Measurements from ENCODE around the gene CCDC71.
A peak's percentile ranks its signal among the peaks of the same experiment; 100 is the strongest.

Gene CCDC71

DNA sequence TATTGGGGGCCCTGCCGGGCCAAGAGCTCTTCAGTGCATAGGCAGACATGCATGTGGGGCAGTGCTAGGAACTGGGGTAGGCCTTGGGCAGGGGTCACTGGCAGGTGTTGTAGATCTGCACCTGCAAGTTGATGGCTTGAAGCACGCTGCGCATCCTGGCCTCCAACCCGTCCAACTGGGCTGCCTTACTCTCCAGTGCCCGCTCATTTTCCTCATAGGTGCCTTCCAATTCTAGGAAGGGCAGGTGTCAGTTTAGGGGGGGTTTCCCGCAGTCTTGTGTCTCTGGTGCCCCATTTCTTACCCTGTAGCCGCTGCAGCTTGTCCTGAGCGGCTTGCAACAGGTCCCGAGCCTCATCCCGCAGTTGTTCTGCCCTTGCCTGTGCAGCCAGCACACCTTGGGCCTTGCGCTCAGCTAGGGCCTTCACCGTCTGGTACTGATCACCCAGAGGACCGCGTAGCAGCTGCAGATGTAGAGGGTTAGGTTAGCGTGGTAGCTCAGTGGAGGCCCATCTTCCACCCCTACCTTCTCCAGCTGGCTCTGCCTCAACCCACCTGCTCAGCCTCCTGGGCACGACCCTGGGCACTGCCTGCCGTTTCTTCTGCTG is 44.9 kb downstream of the CCDC71 start:
- DNase-seq = no peak
- peaks cover 25% of the 10 kb centered on the region for H3K36me3 ChIP-seq (ENCODE audit: control insufficient read depth, insufficient read depth, low read length)
- H3K4me3 ChIP-seq (ENCODE audit: insufficient read depth, low read depth, low read length, poor library complexity, severe bottlenecking) = peak overlapping the region; percentile 81
- H3K27me3 ChIP-seq (replicated peaks; ENCODE audit: control insufficient read depth, insufficient read depth, low read length, poor library complexity, severe bottlenecking) = no peaks in the 10 kb centered on the region
- no peaks in the 10 kb centered on the region for H3K9me3 ChIP-seq (ENCODE audit: control insufficient read depth, low read length)
- H3K4me1 ChIP-seq (ENCODE audit: control insufficient read depth, insufficient read depth, low read length, poor library complexity, severe bottlenecking) = peaks cover 23% of the 10 kb centered on the region
- peak overlapping the region; percentile 90 for H3K27ac ChIP-seq (ENCODE audit: insufficient read depth, low read length, poor library complexity, severe bottlenecking)

DNA sequence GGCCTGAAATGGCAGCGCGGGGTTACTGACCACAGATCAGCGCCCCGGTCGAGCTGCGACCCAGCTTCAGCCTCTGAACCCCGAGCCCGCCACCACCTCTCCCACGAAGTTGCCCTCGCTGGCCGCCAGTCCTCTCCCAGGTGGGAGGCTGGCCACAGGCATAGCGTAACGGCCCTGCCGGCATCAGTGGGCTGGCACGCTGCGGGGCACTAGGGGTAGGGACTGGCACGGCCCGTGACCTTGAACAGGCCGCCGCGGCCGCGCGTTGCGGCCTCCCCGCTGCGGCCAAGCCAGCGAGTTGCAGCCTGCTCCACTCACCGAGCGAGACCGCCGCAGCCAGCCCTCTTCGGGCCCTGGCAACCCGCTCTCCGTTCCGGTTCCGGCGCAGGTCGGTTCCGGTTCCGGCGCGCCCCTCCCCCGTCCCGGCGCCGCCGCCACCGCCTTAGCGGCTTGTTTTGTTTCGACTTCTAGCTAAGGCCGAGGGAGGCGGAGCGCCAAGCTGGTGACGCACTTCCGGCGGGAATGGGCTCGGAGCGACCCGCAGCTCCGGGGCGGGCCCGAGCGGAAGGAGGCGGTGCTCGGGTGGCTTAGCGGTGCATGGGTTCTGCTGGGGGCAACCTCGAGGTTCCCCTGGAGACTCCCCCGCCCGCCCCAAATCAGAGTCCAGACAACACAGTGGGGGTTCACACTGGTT is 45.5 kb downstream of the CCDC71 start, which contains the start of gene USP19:
Gene USP19 (minus strand): TSS at position 386 of the 694 bp plus-strand sequence. CDS start 1,678 bp downstream, outside the sequence.
- H3K36me3 ChIP-seq (ENCODE audit: control insufficient read depth, insufficient read depth, low read length) = peaks cover 31% of the 10 kb centered on the region

DNA sequence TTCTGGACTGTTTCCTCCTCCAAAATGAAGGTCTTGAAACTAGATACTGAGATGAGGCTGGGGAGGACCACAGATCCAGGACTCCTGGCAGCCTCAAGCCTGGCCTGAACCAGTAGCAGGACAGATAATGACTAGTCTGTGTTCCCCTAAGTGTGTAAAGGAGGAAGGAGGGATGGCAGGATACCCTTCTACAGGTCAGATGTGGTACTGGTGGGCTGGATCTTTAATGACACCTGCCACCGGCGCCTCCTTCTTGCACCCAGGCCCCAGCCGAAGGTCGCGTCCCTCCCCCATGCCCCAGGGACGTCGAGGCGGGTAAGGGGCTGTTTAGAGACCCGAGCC is 46.1 kb downstream of the CCDC71 start:
- no peaks in the 10 kb centered on the region for H3K27me3 ChIP-seq (replicated peaks; ENCODE audit: control insufficient read depth, insufficient read depth, low read length, poor library complexity, severe bottlenecking)
- peak overlapping the region; percentile 81 for H3K4me3 ChIP-seq (ENCODE audit: insufficient read depth, low read depth, low read length, poor library complexity, severe bottlenecking)
- no peak for DNase-seq
- peaks cover 23% of the 10 kb centered on the region for H3K4me1 ChIP-seq (ENCODE audit: control insufficient read depth, insufficient read depth, low read length, poor library complexity, severe bottlenecking)
- H3K27ac ChIP-seq (ENCODE audit: insufficient read depth, low read length, poor library complexity, severe bottlenecking) = peak overlapping the region; percentile 90
- no peaks in the 10 kb centered on the region for H3K9me3 ChIP-seq (ENCODE audit: control insufficient read depth, low read length)
- peaks cover 36% of the 10 kb centered on the region for H3K36me3 ChIP-seq (ENCODE audit: control insufficient read depth, insufficient read depth, low read length)

More for the DNA sequence above, 45.5 kb downstream of the CCDC71 start, which contains the start of gene USP19:
- peak; percentile 90 to 92 (median 90) for DNase-seq
- Histone ChIP-seq H3K9me3 (ENCODE audit: control insufficient read depth, low read length) (no peaks in the 10 kb centered on the region), H3K4me3 (ENCODE audit: insufficient read depth, low read depth, low read length, poor library complexity, severe bottlenecking) (peak within 1 kb of the TSS; percentile 81), H3K27ac (ENCODE audit: insufficient read depth, low read length, poor library complexity, severe bottlenecking) (peak within 1 kb of the TSS; percentile 90), H3K27me3 (replicated peaks; ENCODE audit: control insufficient read depth, insufficient read depth, low read length, poor library complexity, severe bottlenecking) (no peaks in the 10 kb centered on the region), H3K4me1 (ENCODE audit: control insufficient read depth, insufficient read depth, low read length, poor library complexity, severe bottlenecking) (peaks cover 23% of the 10 kb centered on the region)

- Histone ChIP-seq H3K9me3 (ENCODE audit: control insufficient read depth, low read length) (no peaks in the 10 kb centered on the region), H3K4me1 (ENCODE audit: control insufficient read depth, insufficient read depth, low read length, poor library complexity, severe bottlenecking) (peaks cover 23% of the 10 kb centered on the region), H3K36me3 (ENCODE audit: control insufficient read depth, insufficient read depth, low read length) (peaks cover 42% of the 10 kb centered on the region), H3K4me3 (ENCODE audit: insufficient read depth, low read depth, low read length, poor library complexity, severe bottlenecking) (peak overlapping the region; percentile 81), H3K27ac (ENCODE audit: insufficient read depth, low read length, poor library complexity, severe bottlenecking) (peak overlapping the region; percentile 90), H3K27me3 (replicated peaks; ENCODE audit: control insufficient read depth, insufficient read depth, low read length, poor library complexity, severe bottlenecking) (no peaks in the 10 kb centered on the region)
- no peak for DNase-seq
These were observed 46.7 kb downstream of the CCDC71 start for GRCh38 chr3:49119439-49119838.

DNA sequence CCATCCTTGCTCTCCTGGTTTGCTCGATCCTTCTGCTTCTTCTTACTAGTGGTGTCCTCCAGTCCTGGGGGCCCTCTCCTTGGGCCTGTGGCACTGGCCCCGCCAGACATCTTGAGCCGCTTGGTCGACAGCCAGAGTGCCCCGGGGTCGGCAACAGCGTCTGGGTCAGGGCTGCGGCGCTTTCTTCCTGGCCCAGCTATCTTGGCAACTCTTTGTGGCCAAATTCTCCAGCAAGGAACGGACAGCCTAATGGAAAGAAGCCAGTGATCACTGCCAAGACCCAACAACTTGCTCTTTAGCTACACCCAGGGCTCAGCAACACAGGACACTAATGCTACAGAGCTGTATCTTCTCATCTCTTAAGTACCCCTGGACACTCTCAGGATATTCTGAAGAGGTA is 47.1 kb downstream of the CCDC71 start:
- no peak for DNase-seq
- Histone ChIP-seq H3K27ac (ENCODE audit: insufficient read depth, low read length, poor library complexity, severe bottlenecking) (no peak overlapping the region), H3K4me1 (ENCODE audit: control insufficient read depth, insufficient read depth, low read length, poor library complexity, severe bottlenecking) (peaks cover 23% of the 10 kb centered on the region), H3K9me3 (ENCODE audit: control insufficient read depth, low read length) (no peaks in the 10 kb centered on the region), H3K36me3 (ENCODE audit: control insufficient read depth, insufficient read depth, low read length) (peaks cover 47% of the 10 kb centered on the region), H3K27me3 (replicated peaks; ENCODE audit: control insufficient read depth, insufficient read depth, low read length, poor library complexity, severe bottlenecking) (no peaks in the 10 kb centered on the region), H3K4me3 (ENCODE audit: insufficient read depth, low read depth, low read length, poor library complexity, severe bottlenecking) (no peak overlapping the region)
